Superior temporal gyrus (tissue), 1 donor: ENCODE results near the gene RCVRN.
"Not testable (repeated sequence)": the region's sequence is repeated elsewhere in the genome, so short reads cannot be mapped to it uniquely, and the experiment has no call there.

Experiments
- DNase-seq: peaks from one replicate; pipeline ENCODE4 v3.0.0-alpha.2; 2016; ENCODE audit errors: extremely low spot score

The RCVRN gene

GRCh38 chr17:9922012-9922848 is 17.2 kb upstream of the RCVRN start:
- DNase-seq = no peak

DNA sequence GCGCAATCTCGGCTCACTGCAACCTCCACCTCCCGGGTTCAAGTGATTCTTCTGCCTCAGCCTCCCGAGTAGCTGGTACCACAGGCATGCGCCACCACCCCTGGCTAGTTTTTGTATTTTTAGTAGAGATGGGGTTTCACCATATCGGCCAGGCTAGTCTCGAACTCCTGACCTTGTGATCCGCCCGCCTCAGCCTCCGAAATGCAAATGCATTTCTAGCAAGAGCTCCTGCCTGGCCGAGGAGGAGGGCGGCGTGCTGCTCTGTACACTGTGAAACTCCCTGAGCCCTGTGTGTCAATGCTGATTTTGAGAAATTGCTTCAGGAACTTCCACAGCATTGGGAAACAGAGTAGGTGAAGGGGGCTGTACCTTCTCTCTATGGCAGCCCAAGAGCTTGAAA is 16.1 kb upstream of the RCVRN start:
- not testable (repeated sequence) for DNase-seq

DNA sequence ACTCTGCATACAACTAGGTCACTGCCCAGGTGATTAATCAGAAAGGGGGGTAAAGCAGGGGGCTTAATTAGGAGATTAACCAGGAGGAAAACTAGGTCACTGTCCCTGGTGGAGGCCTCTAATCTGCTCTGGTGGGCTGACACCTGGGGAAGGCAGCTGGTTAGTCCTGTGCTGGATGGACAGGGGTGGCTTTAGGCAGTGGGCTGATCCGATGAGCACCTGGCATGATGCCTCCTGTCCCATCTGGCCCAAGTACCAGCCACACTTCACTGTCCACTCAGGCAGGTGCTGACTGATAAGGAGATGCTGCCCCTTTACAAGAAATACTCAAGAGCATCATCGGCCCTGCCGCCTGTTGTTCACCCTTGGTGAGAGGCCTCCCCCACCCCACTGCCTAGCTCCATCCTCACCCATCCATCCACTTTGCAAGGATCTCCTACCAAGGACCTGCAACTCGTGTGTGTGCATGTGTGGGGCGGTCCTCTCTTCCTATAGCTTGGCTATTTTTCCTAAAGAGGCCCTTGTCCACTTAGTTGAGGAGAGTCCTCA is 13.8 kb upstream of the RCVRN start:
- no peak for DNase-seq

GRCh38 chr17:9918352-9918751 is 13.3 kb upstream of the RCVRN start:
- DNase-seq = no peak

GRCh38 chr17:9917801-9918200 is 12.7 kb upstream of the RCVRN start:
- no peak for DNase-seq

DNA sequence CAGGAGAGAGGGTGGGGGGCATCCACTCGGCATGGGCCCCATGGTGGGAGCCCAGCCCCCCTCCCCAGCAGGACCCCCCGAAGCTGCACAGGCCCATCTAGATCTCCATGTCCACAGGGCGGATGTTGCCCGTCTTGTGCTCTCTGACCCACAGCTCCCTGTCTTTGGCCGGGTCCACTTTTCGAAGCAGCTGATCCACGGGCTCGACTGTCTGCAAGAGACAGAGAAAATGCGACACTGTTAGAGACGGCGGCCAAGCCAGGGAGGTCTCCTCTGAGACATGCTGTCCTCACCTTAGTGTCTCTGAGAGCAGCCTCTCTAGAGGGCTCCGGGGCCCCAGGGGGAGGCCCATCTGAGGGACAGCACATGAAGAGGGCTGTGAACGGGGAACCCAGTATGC is 12.1 kb upstream of the RCVRN start:
- DNase-seq = no peak

DNA sequence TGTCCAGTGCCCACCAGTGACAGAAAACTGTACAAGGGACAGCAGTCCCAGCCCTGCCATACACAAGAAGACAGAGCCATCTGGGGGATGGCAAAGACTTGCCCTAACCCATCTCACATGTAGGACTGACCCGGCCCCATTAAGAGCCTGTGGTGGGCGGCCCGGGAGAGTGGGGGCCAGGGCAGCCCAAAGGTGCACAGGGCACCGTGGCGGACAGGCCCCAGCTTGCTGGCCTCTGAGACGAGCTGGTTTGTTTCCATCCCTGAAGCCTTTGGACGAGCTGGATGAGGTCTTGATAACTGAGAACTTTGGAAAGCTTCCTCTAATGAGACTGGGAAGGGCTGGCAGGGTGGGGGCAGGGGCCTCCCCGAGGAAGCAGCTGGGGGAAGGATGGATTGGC is 11.0 kb upstream of the RCVRN start:
- no peak for DNase-seq

GRCh38 chr17:9913476-9913875 is 8.4 kb upstream of the RCVRN start:
- no peak for DNase-seq

DNA sequence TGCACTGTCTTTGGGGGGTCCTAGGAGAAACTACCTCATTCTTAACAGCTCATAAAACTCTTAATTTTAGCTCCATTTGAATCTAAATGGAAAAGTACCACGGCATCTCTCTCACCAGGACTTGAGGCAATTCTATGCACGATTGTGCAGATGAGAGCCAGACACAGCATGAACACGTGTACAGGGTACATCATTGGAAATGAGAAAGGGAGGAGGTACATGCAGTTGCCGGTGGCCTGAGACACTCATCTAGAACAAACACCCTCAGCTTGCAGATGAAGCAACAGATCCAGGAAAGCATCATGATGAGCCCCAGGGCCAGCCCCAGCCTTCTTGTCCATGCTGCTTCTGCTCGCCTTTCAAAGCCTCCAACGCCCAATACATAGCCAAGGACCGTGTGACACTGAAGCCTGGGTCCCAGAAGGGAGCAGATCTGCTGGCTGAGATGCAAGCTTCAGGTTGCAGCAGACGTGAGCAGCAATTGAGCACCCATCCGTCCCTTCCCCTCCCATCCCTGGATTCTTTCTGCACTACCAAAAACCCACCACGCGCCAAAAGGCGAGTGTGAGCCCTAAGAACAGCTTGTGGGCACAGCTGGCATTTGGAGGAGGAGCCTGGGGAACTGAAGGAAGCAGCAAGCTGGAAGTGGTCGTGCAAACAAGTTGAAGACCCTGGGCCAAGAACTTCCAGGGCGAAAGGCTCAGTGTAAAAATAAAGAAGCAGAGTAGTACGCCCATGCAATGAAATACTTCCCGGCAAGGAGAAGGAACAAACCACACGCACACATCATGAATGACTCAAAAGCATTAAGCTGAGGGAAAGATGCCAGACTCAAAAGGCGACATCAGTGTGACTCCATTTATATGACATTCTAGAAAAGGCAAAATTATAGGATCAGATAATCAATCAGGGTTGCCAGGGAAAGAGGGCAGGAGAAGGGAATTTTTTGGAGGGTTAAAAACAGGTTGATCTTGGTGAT is 7.3 kb upstream of the RCVRN start:
- peak; percentile 62 for DNase-seq

GRCh38 chr17:9911089-9911488 is 6.0 kb upstream of the RCVRN start:
- no peak for DNase-seq

DNA sequence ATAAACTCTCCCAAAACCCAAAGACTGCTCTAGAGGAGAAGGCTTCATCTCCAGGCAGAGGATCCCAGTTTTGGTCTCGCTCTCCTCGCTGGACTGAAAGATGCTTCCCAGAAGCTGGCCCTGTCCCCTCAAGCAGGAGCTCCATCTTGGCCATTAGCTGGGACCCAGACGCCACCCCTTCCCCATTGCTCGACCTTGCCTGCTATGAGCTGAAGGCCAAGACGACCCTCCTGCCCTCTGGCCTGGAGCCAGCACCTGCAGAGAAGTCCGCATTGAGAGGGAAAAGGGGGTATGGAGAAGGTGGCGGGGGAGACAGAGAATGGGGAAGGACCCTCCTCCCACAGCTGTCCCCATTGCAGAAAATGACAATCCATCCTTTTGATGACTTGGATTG is 3.6 kb upstream of the RCVRN start:
- no peak for DNase-seq

- no peak for DNase-seq
These were observed 3.0 kb upstream of the RCVRN start for GRCh38 chr17:9907883-9908648.

DNA sequence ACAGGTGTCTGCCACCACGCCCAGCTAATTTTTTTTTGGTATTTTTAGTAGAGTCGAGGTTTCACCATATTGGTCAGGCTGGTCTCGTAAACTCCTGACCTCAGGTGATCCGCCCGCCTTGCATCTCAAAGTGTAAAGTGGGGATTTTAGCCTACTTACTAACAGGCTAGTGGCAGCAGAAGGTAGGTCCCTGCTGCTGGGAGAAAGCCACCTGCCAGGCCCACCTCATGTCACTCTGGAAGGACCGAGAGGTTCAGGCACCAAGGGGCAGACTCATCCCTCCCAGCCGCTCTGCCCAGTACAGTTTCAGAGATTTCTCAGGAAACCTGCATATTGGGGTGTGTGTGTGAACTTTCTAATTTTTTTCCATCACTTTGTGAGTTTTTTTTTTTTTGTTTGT is 2.1 kb upstream of the RCVRN start:
- DNase-seq = no peak

GRCh38 chr17:9906616-9907015 is 1.5 kb upstream of the RCVRN start:
- no peak for DNase-seq

GRCh38 chr17:9905902-9906301 is 831 bp upstream of the RCVRN start:
- DNase-seq = peak; percentile 65

GRCh38 chr17:9904277-9905077 is 594 bp downstream of the RCVRN start:
- no peak for DNase-seq

- DNase-seq = no peak
These were observed 3.0 kb downstream of the RCVRN start for GRCh38 chr17:9902120-9902519.

DNA sequence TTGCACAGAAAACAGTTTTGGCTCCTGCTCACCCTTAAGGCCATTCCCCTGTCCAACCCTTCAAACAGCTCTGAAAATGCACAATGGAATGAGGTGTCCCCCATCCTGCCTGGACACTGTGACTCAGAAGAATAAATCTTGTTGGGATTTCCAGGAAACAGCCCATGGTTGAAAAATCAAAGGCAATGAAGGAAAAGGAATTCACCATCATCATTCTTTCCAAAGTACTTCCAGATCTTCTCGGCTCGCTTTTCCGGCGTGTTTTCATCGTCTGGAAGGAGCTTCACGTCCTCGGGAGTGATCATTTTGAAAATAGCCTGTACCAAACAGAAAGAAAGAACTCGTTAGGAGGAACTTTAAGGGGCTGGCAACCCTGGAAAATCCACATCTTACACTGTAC is 4.3 kb downstream of the RCVRN start:
- no peak for DNase-seq

GRCh38 chr17:9900044-9900594 is 5.0 kb downstream of the RCVRN start:
- no peak for DNase-seq

- no peak for DNase-seq
These were observed 5.6 kb downstream of the RCVRN start for GRCh38 chr17:9899280-9900043.
